NCI-H2107 treated with DMSO at 0.1 percent for 48 hours (cell line): ENCODE data around the gene FEZF2.
A peak's percentile ranks its signal among the peaks of the same experiment; 100 is the strongest.

Source experiments
- DNase-seq: peaks from one replicate; lab custom pipeline; 2025; ENCODE audit not compliant: unreplicated experiment; lab: John Stamatoyannopoulos, UW

FEZF2 gene

GRCh38 chr3:62373215-62373614, at the start of gene FEZF2:
Gene FEZF2, minus strand, starts transcription at chr3:62373550. Its CDS starts 682 bp downstream, at chr3:62372868.
- DNase-seq, result no peak

- DNase-seq, result peak; percentile 61
Measured at GRCh38 chr3:62421207-62421606, 47.9 kb upstream of the FEZF2 start.

GRCh38 chr3:62416144-62416543, 42.8 kb upstream of the FEZF2 start:
- peak; percentile 25 for DNase-seq

- DNase-seq, result peak; percentile 61
Measured at GRCh38 chr3:62415312-62415801, 42.0 kb upstream of the FEZF2 start.

- no peak for DNase-seq
Measured at GRCh38 chr3:62414786-62415185, 41.4 kb upstream of the FEZF2 start.

GRCh38 chr3:62413687-62414086, 40.3 kb upstream of the FEZF2 start:
- DNase-seq, result no peak

- DNase-seq, result no peak
Measured at GRCh38 chr3:62406945-62407344, 33.6 kb upstream of the FEZF2 start.

- no peak for DNase-seq
Measured at GRCh38 chr3:62405566-62405965, 32.2 kb upstream of the FEZF2 start.

GRCh38 chr3:62405135-62405534, 31.8 kb upstream of the FEZF2 start:
- DNase-seq, result no peak

GRCh38 chr3:62404321-62404720, 31.0 kb upstream of the FEZF2 start:
- no peak for DNase-seq

GRCh38 chr3:62403765-62404164, 30.4 kb upstream of the FEZF2 start:
- DNase-seq, result no peak

GRCh38 chr3:62392626-62393292, 19.4 kb upstream of the FEZF2 start:
- DNase-seq, result no peak

- no peak for DNase-seq
Measured at GRCh38 chr3:62387251-62387650, 13.9 kb upstream of the FEZF2 start.

- DNase-seq, result no peak
Measured at GRCh38 chr3:62379321-62379798, 6.0 kb upstream of the FEZF2 start.

GRCh38 chr3:62378921-62379320, 5.6 kb upstream of the FEZF2 start:
- DNase-seq, result no peak

- DNase-seq, result no peak
Measured at GRCh38 chr3:62378311-62378789, 5.0 kb upstream of the FEZF2 start.

GRCh38 chr3:62376906-62377877, 3.8 kb upstream of the FEZF2 start:
- DNase-seq, result no peak

- DNase-seq, result no peak
Measured at GRCh38 chr3:62376454-62376720, 3.0 kb upstream of the FEZF2 start.

GRCh38 chr3:62375655-62376453, 2.5 kb upstream of the FEZF2 start:
- no peak for DNase-seq

- no peak for DNase-seq
Measured at GRCh38 chr3:62374341-62375218, 1.2 kb upstream of the FEZF2 start.
